GM10266 (cell line): ENCODE results near the gene PPP1R15B.

Experiments used
- DNase-seq: peaks from one replicate; pipeline ENCODE4 v3.0.0; 2012; ENCODE audit errors: extremely low spot score
- TF ChIP-seq, protein P1 (sequence below): IDR thresholded peaks from 2 replicates; pipeline ENCODE4 v1.5.1; 2012; ENCODE audit warnings: mild to moderate bottlenecking, low read depth; ENCODE audit not compliant: control insufficient read depth, insufficient read depth; ENCODE audit errors: missing control alignments

The PPP1R15B gene

GRCh38 chr1:204448991-204449677 lies 37.5 kb upstream of the PPP1R15B start:
- DNase-seq: no peak

DNA sequence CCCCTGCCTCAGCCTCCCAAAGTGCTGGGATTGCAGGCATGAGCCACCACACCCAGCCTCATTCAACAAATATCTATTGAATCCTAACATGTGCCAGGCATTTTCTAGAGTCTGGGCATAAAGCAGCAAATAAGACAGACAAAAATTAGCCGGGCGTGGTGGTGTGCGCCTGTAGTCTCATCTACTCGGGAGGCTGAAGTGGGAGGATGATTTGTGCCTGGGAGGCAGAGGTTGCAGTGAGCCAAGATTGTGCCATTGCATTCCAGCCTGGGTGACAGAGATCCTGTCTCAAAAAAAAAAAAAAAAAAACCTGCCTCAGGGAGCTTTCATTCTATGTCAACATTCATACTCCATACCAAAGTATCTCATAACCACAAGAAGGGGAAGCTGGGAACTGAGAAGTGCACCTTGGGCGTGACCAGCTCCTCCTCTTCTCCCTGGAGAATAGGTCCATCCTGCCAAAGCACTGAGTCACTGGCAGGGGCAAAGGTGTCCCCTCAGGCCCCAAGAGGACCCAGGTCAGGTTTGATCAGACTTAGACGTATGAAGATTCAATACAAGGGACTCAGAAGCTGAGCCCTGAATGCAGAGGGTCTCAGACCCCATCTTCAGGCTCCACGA lies 36.8 kb upstream of the PPP1R15B start:
- TF ChIP-seq, protein P1, sequence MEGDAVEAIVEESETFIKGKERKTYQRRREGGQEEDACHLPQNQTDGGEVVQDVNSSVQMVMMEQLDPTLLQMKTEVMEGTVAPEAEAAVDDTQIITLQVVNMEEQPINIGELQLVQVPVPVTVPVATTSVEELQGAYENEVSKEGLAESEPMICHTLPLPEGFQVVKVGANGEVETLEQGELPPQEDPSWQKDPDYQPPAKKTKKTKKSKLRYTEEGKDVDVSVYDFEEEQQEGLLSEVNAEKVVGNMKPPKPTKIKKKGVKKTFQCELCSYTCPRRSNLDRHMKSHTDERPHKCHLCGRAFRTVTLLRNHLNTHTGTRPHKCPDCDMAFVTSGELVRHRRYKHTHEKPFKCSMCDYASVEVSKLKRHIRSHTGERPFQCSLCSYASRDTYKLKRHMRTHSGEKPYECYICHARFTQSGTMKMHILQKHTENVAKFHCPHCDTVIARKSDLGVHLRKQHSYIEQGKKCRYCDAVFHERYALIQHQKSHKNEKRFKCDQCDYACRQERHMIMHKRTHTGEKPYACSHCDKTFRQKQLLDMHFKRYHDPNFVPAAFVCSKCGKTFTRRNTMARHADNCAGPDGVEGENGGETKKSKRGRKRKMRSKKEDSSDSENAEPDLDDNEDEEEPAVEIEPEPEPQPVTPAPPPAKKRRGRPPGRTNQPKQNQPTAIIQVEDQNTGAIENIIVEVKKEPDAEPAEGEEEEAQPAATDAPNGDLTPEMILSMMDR: no peak
- DNase-seq: no peak

More at GRCh38 chr1:204448991-204449677, 37.5 kb upstream of the PPP1R15B start:
- TF ChIP-seq, protein P1: no peak

DNA sequence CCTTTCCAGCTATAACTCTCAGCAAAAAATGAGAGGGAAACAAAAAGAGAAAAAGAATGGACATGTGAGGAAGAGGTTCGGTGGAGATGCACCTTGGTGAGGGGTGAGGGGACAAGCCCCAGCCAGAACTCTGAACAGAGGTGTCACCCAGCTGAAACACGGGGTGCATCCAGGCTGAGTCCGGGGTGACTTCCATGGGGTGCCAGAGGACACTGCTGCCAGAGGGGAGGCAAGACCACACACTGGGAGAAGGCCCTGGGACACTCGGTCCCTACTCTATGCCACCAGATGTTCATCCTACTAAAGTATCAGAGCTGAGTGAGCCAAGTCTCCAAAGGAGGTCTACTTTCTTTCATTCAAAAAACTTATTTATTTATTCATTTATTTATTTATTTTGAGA lies 36.1 kb upstream of the PPP1R15B start:
- TF ChIP-seq, protein P1: no peak
- no peak for DNase-seq

DNA sequence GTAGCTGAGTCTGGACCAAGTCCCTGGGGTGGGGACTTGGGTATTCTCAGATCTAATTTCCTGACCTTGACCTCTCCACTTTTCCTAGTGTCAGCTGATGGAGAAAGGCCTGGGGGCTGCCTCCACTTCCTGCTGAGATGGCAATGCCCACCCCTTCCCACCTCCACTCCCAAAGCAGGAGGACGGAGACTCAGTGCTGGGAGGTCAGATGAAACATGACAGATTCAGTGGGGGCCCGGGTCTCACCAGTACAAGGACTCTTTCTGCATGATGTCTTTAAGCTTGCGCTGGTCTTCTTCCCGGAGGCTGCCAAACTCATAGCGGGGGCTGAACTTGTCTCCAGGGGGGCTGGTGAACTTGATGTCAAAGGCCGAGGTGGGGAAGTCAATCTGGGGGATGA lies 35.6 kb upstream of the PPP1R15B start:
- TF ChIP-seq, protein P1: no peak
- no peak for DNase-seq

DNA sequence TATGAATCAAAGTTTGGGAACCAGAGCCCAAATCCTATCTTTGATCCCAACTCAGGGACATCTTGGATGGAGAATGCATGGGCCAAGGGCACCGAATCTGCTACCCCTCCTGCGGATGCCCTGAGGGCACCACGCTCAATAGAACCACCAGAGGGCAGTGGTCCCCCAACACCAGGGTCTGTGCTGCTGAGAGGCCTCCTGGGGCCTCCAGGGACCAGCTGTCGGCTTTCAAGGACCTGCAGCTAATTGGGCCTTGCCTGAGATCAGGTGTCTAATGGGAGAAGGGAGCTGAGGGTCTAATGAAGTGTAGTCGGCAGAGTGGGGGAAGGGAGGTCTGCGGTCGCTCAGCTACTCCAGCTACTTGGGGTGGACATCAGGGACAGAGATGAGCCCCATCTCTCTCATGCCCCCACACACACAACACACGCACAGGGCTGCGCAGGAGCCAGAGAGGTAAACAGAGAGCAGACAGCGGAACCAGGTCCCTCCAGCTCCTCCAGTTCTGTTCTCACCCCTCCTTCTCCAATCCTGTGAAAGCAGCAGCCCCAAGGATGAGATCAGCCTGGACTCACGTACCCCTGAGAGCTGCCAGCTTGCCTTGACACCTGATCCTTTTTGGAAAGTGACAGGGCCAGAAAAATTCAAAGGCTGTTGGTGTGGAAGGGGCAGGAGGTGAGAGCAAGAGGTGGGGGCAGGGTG lies 34.9 kb upstream of the PPP1R15B start:
- peak; percentile 77 for DNase-seq
- TF ChIP-seq, protein P1: peak; percentile 75

GRCh38 chr1:204445860-204446412 lies 34.3 kb upstream of the PPP1R15B start:
- DNase-seq: peak; percentile 47
- TF ChIP-seq, protein P1: peak; percentile 55
